Fibroblast of mammary gland (primary cell): ENCODE data around the gene BAZ2B.
A peak's percentile ranks its signal among the peaks of the same experiment; 100 is the strongest.

Source experiments
- DNase-seq: peaks from one replicate; pipeline ENCODE4 v3.0.0-alpha.2; 2010; ENCODE audit warnings: low read depth
- H3K4me3 ChIP-seq: 2 replicates; pipeline ENCODE4 v1.5.1; 2011; ENCODE audit warnings: low read depth, mild to moderate bottlenecking, low read length, moderate library complexity; ENCODE audit not compliant: control insufficient read depth
- TF ChIP-seq, protein P1 (sequence below): conservative IDR thresholded peaks from 2 replicates; pipeline ENCODE4 v1.5.1; 2011; ENCODE audit warnings: low read depth, low read length, inconsistent platforms; ENCODE audit not compliant: control insufficient read depth, insufficient read depth

The BAZ2B gene

DNA sequence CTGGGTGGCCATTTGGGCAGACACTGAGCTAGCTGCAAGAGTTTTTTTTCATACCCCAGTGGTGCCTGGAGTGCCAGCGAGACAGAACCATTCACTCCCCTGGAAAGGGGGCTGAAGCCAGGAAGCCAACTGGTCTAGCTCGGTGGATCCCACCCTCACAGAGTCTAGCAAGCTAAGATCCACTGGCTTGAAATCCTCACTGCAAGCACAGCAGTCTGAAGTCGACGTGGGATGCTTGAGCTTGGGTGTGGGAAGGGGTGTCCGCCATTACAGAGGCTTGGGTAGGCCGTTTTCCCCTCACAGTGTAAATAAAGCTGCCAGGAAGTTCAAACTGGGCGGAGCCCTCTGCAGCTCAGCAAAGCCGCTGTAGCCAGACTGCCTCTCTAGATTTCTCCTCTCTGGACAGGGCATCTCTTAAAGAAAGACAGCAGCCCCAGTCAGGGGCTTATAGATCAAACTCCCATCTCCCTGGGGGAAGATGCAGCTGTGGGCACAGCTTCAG is 260.2 kb downstream of the BAZ2B start:
- no peak overlapping the region for H3K4me3 ChIP-seq
- no peak for DNase-seq
- TF ChIP-seq, protein P1, sequence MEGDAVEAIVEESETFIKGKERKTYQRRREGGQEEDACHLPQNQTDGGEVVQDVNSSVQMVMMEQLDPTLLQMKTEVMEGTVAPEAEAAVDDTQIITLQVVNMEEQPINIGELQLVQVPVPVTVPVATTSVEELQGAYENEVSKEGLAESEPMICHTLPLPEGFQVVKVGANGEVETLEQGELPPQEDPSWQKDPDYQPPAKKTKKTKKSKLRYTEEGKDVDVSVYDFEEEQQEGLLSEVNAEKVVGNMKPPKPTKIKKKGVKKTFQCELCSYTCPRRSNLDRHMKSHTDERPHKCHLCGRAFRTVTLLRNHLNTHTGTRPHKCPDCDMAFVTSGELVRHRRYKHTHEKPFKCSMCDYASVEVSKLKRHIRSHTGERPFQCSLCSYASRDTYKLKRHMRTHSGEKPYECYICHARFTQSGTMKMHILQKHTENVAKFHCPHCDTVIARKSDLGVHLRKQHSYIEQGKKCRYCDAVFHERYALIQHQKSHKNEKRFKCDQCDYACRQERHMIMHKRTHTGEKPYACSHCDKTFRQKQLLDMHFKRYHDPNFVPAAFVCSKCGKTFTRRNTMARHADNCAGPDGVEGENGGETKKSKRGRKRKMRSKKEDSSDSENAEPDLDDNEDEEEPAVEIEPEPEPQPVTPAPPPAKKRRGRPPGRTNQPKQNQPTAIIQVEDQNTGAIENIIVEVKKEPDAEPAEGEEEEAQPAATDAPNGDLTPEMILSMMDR = no peak

DNA sequence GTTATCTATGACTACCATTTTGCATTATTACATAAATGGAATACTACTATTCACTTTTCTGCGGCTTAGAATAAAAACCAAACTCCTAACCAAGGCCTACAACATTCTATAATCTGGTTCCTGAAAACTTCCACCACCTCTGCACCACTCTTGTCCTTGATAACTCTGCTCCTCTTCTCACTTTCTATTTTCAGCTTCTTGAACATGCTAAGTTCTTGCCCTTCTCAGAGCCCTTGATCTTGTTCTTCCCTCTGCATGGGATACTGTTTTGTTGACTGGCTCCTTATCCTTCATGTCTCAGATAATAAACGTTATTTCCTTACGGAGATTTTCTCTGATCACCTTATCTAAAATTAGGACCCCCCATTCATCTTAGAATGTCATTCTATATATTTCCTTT is 264.4 kb downstream of the BAZ2B start:
- DNase-seq = no peak
- H3K4me3 ChIP-seq = no peak overlapping the region
- TF ChIP-seq, protein P1 = no peak

DNA sequence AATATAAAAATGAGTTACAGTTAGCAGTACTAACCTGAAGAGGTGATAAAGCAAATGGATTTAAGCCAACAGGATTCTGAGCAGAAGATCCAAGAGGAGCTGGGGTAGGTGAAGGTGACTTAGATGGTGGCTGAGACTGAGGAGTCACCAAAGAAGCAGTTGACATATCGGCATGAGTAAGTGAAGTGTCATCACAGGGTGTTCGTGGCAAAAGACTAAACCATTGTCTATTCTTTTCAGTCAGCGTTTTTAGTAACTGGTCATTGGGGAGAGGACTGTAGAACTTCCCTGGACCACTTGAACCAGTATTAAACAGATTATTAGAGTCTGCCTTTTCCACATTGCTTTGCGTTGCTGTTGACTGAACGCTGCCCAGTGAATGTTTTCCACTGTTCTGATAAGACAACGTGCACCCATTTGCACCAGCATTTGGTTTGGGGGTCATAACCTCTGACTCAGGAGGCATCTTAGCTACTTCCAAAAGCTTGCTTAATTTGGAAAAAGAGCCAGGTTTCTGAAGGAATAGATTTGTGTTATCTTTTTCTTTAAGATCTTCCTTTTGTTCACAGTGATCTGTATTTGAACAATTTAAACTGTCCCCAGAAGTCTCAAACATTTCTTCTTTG is 266.6 kb downstream of the BAZ2B start:
- DNase-seq = peak; percentile 6
- no peak overlapping the region for H3K4me3 ChIP-seq
- TF ChIP-seq, protein P1 = no peak

DNA sequence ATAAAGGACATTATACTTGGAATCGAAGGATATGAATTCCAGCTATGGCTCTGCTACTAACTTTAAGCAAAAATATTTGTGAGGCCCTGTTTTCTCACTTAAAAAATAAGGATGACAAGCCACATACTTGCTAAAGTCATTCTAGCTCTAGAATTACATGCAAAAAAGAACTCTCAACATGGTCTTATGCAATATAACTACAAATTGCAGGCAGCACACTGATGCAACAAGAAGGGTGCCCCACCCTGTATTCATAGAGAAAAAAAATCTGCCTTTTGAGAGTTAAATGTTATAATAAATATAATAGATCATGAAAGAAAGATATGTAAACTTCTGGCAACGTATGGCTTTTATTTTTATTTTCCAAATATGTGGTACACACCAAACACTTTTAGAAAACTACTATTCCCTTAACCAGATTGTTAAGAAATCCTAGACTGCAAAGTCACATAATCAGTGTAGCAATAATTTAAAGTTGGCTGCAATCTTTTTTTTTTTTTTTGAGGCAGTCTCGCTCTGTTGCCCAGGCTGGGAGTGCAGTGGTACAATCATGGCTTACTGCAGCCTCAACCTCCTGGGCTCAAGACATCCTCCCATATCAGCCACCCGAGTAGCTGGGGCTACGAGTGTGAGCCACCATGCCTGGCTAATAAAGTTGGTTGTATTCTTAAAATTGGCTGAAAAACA is 289.6 kb downstream of the BAZ2B start:
- TF ChIP-seq, protein P1 = no peak
- H3K4me3 ChIP-seq = no peak overlapping the region
- peak; percentile 47 for DNase-seq

DNA sequence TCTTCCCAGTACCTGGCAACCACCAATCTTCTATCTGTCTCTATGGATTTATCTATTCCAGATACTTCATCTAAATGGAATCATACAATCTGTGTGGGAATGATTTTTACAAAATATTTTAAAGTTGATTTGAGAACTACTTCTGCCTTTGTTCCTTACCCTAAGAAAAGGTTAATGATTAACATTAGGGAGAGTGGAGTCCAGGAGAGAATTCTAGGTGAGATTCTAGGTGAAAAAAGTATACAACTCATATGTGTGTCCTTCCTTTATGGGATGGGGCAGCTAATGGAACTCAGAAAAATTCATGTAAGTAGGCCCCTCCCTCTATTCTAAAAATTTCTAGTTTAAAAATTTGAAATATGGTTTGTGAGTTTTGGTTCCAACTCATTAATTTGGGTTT is 293.9 kb downstream of the BAZ2B start:
- DNase-seq = no peak
- H3K4me3 ChIP-seq = no peak overlapping the region
- TF ChIP-seq, protein P1 = no peak

DNA sequence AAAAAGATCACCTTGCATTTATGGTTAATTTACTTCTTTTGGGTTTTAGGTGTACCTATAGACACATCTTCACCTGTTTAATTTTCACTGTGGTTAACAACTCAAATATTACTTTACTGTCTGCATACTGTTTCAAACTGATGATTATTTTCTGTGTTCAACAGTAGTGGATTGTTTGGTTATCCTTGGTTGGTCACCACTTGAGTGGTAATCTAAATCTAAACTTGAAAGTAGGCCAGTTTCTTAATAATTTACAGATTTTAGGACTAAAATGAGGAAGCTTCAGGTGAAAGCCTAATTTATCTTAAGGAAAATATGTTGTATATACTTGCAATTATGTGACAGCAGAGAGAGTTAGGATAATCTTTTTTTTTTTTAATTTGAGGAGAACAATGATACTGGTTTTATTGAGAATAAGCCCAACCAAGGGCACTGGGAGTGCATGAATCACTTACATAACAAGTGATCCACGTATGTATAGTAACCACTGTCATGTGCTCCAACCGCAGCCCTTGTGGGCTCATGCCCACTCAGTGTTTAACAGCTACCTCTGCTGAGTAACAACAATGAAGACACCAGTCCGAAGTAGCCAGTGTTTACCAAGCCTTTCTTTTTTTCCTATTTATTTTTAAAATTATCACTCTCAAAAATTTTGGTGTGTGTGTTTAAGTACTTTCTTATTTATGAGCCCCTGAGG is 298.8 kb downstream of the BAZ2B start:
- TF ChIP-seq, protein P1 = no peak
- DNase-seq = peak; percentile 31
- H3K4me3 ChIP-seq = no peak overlapping the region
